ENCODE results near the gene GGA3. TPM values are rescaled to one million over a fixed set of nuclear protein-coding genes. Genes with fewer than 3 reads are reported as not detected.

Gene GGA3, protein sequence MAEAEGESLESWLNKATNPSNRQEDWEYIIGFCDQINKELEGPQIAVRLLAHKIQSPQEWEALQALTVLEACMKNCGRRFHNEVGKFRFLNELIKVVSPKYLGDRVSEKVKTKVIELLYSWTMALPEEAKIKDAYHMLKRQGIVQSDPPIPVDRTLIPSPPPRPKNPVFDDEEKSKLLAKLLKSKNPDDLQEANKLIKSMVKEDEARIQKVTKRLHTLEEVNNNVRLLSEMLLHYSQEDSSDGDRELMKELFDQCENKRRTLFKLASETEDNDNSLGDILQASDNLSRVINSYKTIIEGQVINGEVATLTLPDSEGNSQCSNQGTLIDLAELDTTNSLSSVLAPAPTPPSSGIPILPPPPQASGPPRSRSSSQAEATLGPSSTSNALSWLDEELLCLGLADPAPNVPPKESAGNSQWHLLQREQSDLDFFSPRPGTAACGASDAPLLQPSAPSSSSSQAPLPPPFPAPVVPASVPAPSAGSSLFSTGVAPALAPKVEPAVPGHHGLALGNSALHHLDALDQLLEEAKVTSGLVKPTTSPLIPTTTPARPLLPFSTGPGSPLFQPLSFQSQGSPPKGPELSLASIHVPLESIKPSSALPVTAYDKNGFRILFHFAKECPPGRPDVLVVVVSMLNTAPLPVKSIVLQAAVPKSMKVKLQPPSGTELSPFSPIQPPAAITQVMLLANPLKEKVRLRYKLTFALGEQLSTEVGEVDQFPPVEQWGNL
- 34.3 and 34.6 TPM in 2 replicates for total RNA-seq
- long read RNA-seq, full-length matches to known transcripts: 3 of 10 reads
- long read RNA-seq, partial matches to known transcripts: 3 of 10 reads
- long read RNA-seq, other reads (novel, unspliced or antisense): 4 of 10 reads

GRCh38 chr17:75261336-75262111 lies at the start of gene GGA3, which contains the start of gene MRPS7:
Gene GGA3, minus strand, starts transcription at chr17:75261606. Its CDS starts 19 bp downstream, at chr17:75261587.
Gene MRPS7, plus strand, starts transcription at chr17:75261879. Its CDS starts 22 bp downstream, at chr17:75261901.
- Mint-ChIP-seq H3K27me3 (ENCODE audit: unreplicated experiment) (no peaks in the 10 kb centered on the region), H3K4me3 (ENCODE audit: unreplicated experiment) (peak within 1 kb of the TSS; percentile 99), H3K9me3 (ENCODE audit: unreplicated experiment) (no peaks in the 10 kb centered on the region), H3K4me1 (ENCODE audit: unreplicated experiment) (peaks cover 38% of the 10 kb centered on the region), H3K27ac (ENCODE audit: unreplicated experiment) (peak within 1 kb of the TSS; percentile 100), H3K36me3 (ENCODE audit: unreplicated experiment) (peaks cover 15% of the 10 kb centered on the region)
- peak; percentile 98 for DNase-seq (ENCODE audit: extremely low spot score, unreplicated experiment)
- TF ChIP-seq, protein P1, sequence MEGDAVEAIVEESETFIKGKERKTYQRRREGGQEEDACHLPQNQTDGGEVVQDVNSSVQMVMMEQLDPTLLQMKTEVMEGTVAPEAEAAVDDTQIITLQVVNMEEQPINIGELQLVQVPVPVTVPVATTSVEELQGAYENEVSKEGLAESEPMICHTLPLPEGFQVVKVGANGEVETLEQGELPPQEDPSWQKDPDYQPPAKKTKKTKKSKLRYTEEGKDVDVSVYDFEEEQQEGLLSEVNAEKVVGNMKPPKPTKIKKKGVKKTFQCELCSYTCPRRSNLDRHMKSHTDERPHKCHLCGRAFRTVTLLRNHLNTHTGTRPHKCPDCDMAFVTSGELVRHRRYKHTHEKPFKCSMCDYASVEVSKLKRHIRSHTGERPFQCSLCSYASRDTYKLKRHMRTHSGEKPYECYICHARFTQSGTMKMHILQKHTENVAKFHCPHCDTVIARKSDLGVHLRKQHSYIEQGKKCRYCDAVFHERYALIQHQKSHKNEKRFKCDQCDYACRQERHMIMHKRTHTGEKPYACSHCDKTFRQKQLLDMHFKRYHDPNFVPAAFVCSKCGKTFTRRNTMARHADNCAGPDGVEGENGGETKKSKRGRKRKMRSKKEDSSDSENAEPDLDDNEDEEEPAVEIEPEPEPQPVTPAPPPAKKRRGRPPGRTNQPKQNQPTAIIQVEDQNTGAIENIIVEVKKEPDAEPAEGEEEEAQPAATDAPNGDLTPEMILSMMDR (IDR thresholded peaks at IDR 0.05): no peak

GRCh38 chr17:75308732-75309629 lies 47.6 kb upstream of the GGA3 start:
- H3K36me3 Mint-ChIP-seq (ENCODE audit: unreplicated experiment): no peaks in the 10 kb centered on the region
- no peak overlapping the region for H3K4me3 Mint-ChIP-seq (ENCODE audit: unreplicated experiment)
- DNase-seq (ENCODE audit: extremely low spot score, unreplicated experiment): no peak
- H3K9me3 Mint-ChIP-seq (ENCODE audit: unreplicated experiment): no peaks in the 10 kb centered on the region
- no peaks in the 10 kb centered on the region for H3K27me3 Mint-ChIP-seq (ENCODE audit: unreplicated experiment)
- no peak overlapping the region for H3K27ac Mint-ChIP-seq (ENCODE audit: unreplicated experiment)
- TF ChIP-seq, protein P1 (IDR thresholded peaks at IDR 0.05): no peak
- H3K4me1 Mint-ChIP-seq (ENCODE audit: unreplicated experiment): peaks cover 5% of the 10 kb centered on the region

GRCh38 chr17:75307957-75308731 lies 46.7 kb upstream of the GGA3 start:
- H3K27me3 Mint-ChIP-seq (ENCODE audit: unreplicated experiment): no peaks in the 10 kb centered on the region
- TF ChIP-seq, protein P1 (IDR thresholded peaks at IDR 0.05): no peak
- peaks cover 5% of the 10 kb centered on the region for H3K4me1 Mint-ChIP-seq (ENCODE audit: unreplicated experiment)
- H3K27ac Mint-ChIP-seq (ENCODE audit: unreplicated experiment): no peak overlapping the region
- no peak for DNase-seq (ENCODE audit: extremely low spot score, unreplicated experiment)
- H3K4me3 Mint-ChIP-seq (ENCODE audit: unreplicated experiment): no peak overlapping the region
- no peaks in the 10 kb centered on the region for H3K36me3 Mint-ChIP-seq (ENCODE audit: unreplicated experiment)
- no peaks in the 10 kb centered on the region for H3K9me3 Mint-ChIP-seq (ENCODE audit: unreplicated experiment)

DNA sequence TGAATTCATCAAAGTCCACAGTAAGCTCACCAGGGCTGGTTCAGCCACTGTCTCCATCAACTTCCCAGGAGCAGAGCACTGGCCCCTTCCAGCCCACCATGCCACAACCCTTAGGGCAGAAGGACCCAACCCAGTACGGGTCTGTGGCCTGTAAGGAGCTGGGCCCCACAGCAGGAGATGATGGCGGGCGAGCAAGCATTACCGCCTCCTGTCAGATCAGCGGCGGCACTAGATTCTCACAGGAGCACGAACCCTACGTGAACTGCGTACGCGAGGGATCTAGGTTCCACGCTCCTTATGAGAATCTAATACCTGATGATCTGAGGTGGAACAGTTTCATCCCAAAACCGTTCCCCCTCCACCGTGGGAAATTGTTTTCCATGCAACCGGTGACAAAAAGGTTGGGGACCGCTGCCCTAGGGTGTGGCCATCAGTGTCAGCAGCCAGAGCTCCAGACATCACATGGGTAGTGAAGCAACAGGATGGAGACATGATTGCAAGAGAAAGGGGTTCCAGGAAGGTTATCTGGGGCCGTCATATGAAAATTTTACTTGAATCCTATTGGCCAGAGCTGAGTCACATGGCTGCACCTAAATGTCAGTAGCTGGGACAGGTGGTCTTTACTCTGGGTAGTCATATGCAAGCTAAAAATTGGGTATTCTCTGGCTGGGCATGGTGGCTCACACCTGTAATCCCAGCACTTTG lies 40.2 kb upstream of the GGA3 start:
- Mint-ChIP-seq H3K27me3 (ENCODE audit: unreplicated experiment) (no peaks in the 10 kb centered on the region), H3K4me1 (ENCODE audit: unreplicated experiment) (no peaks in the 10 kb centered on the region), H3K36me3 (ENCODE audit: unreplicated experiment) (no peaks in the 10 kb centered on the region), H3K27ac (ENCODE audit: unreplicated experiment) (no peak overlapping the region), H3K9me3 (ENCODE audit: unreplicated experiment) (no peaks in the 10 kb centered on the region), H3K4me3 (ENCODE audit: unreplicated experiment) (no peak overlapping the region)
- TF ChIP-seq, protein P1 (IDR thresholded peaks at IDR 0.05): no peak
- DNase-seq (ENCODE audit: extremely low spot score, unreplicated experiment): no peak
